Activated effector memory CD4-positive, alpha-beta T cell treated with anti-CD3 and anti-CD28 coated beads, Interleukin-2, amount 50 U/mL, for 16 hours (primary cell): ENCODE measurements around the gene TLCD2.
A peak's percentile ranks its signal among the peaks of the same experiment; 100 is the strongest.
"Not testable (repeated sequence)": the region's sequence is repeated elsewhere in the genome, so short reads cannot be mapped to it uniquely, and the experiment has no call there.

Experiments
- DNase-seq: peaks from one replicate; pipeline ENCODE4 v3.0.0-alpha.2; 2020

Gene TLCD2

GRCh38 chr17:1735834-1736347 lies 25.7 kb upstream of the TLCD2 start:
- no peak for DNase-seq

- no peak for DNase-seq
These were observed 25.2 kb upstream of the TLCD2 start for GRCh38 chr17:1735418-1735817.

GRCh38 chr17:1733759-1734158 lies 23.6 kb upstream of the TLCD2 start:
- DNase-seq, result no peak

GRCh38 chr17:1732833-1733321 lies 22.7 kb upstream of the TLCD2 start:
- no peak for DNase-seq

- DNase-seq, result no peak
These were observed 22.2 kb upstream of the TLCD2 start for GRCh38 chr17:1732241-1732832.

- no peak for DNase-seq
These were observed 21.0 kb upstream of the TLCD2 start for GRCh38 chr17:1731194-1731506.

- DNase-seq, result no peak
These were observed 20.4 kb upstream of the TLCD2 start for GRCh38 chr17:1730326-1731193.

- no peak for DNase-seq
These were observed 19.8 kb upstream of the TLCD2 start for GRCh38 chr17:1729966-1730325.

- DNase-seq, result no peak
These were observed 17.9 kb upstream of the TLCD2 start for GRCh38 chr17:1727876-1728630.

- no peak for DNase-seq
These were observed 17.1 kb upstream of the TLCD2 start for GRCh38 chr17:1727258-1727789.

- no peak for DNase-seq
These were observed 16.6 kb upstream of the TLCD2 start for GRCh38 chr17:1726626-1727257.

GRCh38 chr17:1725642-1726511 lies 15.7 kb upstream of the TLCD2 start:
- DNase-seq, result no peak

GRCh38 chr17:1724869-1725641 lies 14.9 kb upstream of the TLCD2 start:
- no peak for DNase-seq

- peak; percentile 95 for DNase-seq
These were observed 14.2 kb upstream of the TLCD2 start, which contains the start of gene WDR81 for GRCh38 chr17:1724351-1724868. Gene WDR81 (plus strand): TSS chr17:1724704. CDS start chr17:1724960, 256 bp downstream.

- not testable (repeated sequence) for DNase-seq
These were observed 11.8 kb upstream of the TLCD2 start for GRCh38 chr17:1722022-1722421.

GRCh38 chr17:1720856-1721386 lies 10.7 kb upstream of the TLCD2 start:
- DNase-seq, result peak; percentile 89

- DNase-seq, result no peak
These were observed 8.4 kb upstream of the TLCD2 start for GRCh38 chr17:1718362-1719165.

- peak; percentile 93 for DNase-seq
These were observed 6.9 kb upstream of the TLCD2 start for GRCh38 chr17:1716912-1717695.
